Breast epithelium (tissue), 4 donors: ENCODE results near the gene FASTKD1. TPM values are rescaled to one million over a fixed set of nuclear protein-coding genes. Genes with fewer than 3 reads are reported as not detected.
"Not testable (repeated sequence)": the region's sequence is repeated elsewhere in the genome, so short reads cannot be mapped to it uniquely, and the experiment has no call there.

Source experiments
- DNase-seq, 2 donors: peaks; one replicate each; pipeline ENCODE4 v3.0.0-alpha.2; 2019; ENCODE audit warnings: low spot score in 2 of 2
- H3K27ac ChIP-seq, 2 donors: fragments of 200-600 bp; sonication (generic) in 1 of 2; one replicate each; pipeline ENCODE4 v1.5.1; 2016 to 2019; ENCODE audit warnings: mild to moderate bottlenecking in 1 of 2
- H3K27me3 ChIP-seq, 2 donors: fragments of 200-600 bp; sonication (generic) in 1 of 2; one replicate each; pipeline versions ENCODE4 v1.5.1 to v1.6.0; 2017 to 2019; ENCODE audit warnings: control low read depth in 1 of 2, mild to moderate bottlenecking in 1 of 2
- H3K36me3 ChIP-seq: fragments of 200-600 bp; one replicate; pipeline ENCODE4 v1.5.1; 2019
- H3K4me1 ChIP-seq, 2 donors: fragments of 200-600 bp; sonication (generic); one replicate each; pipeline ENCODE4 v1.5.1; 2016 to 2019; ENCODE audit warnings: control low read depth in 1 of 2
- H3K4me3 ChIP-seq, 3 donors: fragments of 200-600 bp; sonication (generic); 1 replicate in 2 of 3; 2 replicates in 1 of 3; pipeline ENCODE4 v1.5.1; 2016 to 2019; ENCODE audit warnings: mild to moderate bottlenecking in 3 of 3, moderate library complexity in 2 of 3
- H3K9me3 ChIP-seq, 2 donors: fragments of 200-600 bp; sonication (generic) in 1 of 2; one replicate each; pipeline ENCODE4 v1.5.1; 2016 to 2019; ENCODE audit warnings: control low read depth in 1 of 2
- CTCF ChIP-seq, 3 donors: fragments of 450-650 bp; IDR thresholded peaks; one replicate each; pipeline ENCODE4 v1.5.1; 2016 to 2017; ENCODE audit warnings: antibody characterized with exemption in 3 of 3, mild to moderate bottlenecking in 3 of 3, moderate library complexity in 3 of 3
- POLR2A ChIP-seq: fragments of 450-650 bp; IDR thresholded peaks from one replicate; pipeline ENCODE4 v1.6.1; 2016; ENCODE audit warnings: antibody characterized with exemption, mild to moderate bottlenecking, moderate library complexity
- POLR2AphosphoS5 ChIP-seq, 3 donors: sonication (generic); formaldehyde crosslinking; IDR thresholded peaks; one replicate each; pipeline ENCODE4 v1.6.1; 2017; ENCODE audit warnings: antibody characterized with exemption in 3 of 3
- intact Hi-C: fragments of 100-400 bp; cut with DNase I; formaldehyde crosslinking; loops from one replicate; pipeline ENCODE4 v1.15.1; 2023; ENCODE audit warnings: low total_unique reads
- total RNA-seq, 3 donors: library from RNA; depleted of rRNA; stranded (reverse); fragments of >200 nt; gene quantifications; one replicate each; pipeline ENCODE4 v1.1.0, GENCODE V29; 2016

The FASTKD1 gene
- total RNA-seq, 3 donors from 2014 or later, result 6.7 to 22.1 (median 15.4) TPM

GRCh38 chr2:169573974-169574299 is 272 bp upstream of the FASTKD1 start:
- Histone ChIP-seq H3K36me3 (no peaks in the 10 kb centered on the region), H3K27me3 (no peaks in the 10 kb centered on the region), H3K4me1 (peaks cover 0 to 5% of the 10 kb centered on the region in 2 donors), H3K4me3 (peak overlapping the region; percentile 53 to 70 (median 61)), H3K9me3 (no peaks in the 10 kb centered on the region), H3K27ac (peak overlapping the region in 1 of 2 donors; percentile 45)
- no peak for DNase-seq
- TF ChIP-seq CTCF (IDR thresholded peaks at IDR 0.05), result no peak
- no peak for TF ChIP-seq POLR2AphosphoS5 (IDR thresholded peaks at IDR 0.05)
- TF ChIP-seq POLR2A, result no peak
- intact Hi-C loops, result no loop called here

GRCh38 chr2:169572821-169573159 is 875 bp downstream of the FASTKD1 start:
- Histone ChIP-seq H3K4me1 (peaks cover 0 to 5% of the 10 kb centered on the region in 2 donors), H3K9me3 (no peaks in the 10 kb centered on the region), H3K27me3 (no peaks in the 10 kb centered on the region), H3K27ac (no peak overlapping the region), H3K36me3 (no peaks in the 10 kb centered on the region), H3K4me3 (peak overlapping the region; percentile 53 to 70 (median 61))
- intact Hi-C loops, result no loop called here
- no peak for TF ChIP-seq POLR2AphosphoS5 (IDR thresholded peaks at IDR 0.05)
- no peak for DNase-seq

GRCh38 chr2:169572189-169572588 is 1.5 kb downstream of the FASTKD1 start:
- no peak for DNase-seq
- no peak for TF ChIP-seq POLR2A
- no peak for TF ChIP-seq CTCF (IDR thresholded peaks at IDR 0.05)
- no peak for TF ChIP-seq POLR2AphosphoS5 (IDR thresholded peaks at IDR 0.05)
- H3K4me3 ChIP-seq, result no peak overlapping the region
- H3K9me3 ChIP-seq, result no peaks in the 10 kb centered on the region
- no peaks in the 10 kb centered on the region for H3K27me3 ChIP-seq
- H3K4me1 ChIP-seq, result peaks cover 0 to 5% of the 10 kb centered on the region in 2 donors
- H3K27ac ChIP-seq, result no peak overlapping the region
- intact Hi-C loops, result no loop called here
- no peaks in the 10 kb centered on the region for H3K36me3 ChIP-seq

GRCh38 chr2:169571571-169571970 is 2.1 kb downstream of the FASTKD1 start:
- Histone ChIP-seq H3K4me1 (peaks cover 0 to 5% of the 10 kb centered on the region in 2 donors), H3K27ac (no peak overlapping the region), H3K9me3 (no peaks in the 10 kb centered on the region), H3K27me3 (no peaks in the 10 kb centered on the region), H3K36me3 (no peaks in the 10 kb centered on the region), H3K4me3 (no peak overlapping the region)
- intact Hi-C loops, result no loop called here
- TF ChIP-seq CTCF (IDR thresholded peaks at IDR 0.05) (no peak), POLR2AphosphoS5 (IDR thresholded peaks at IDR 0.05) (no peak), POLR2A (no peak)
- DNase-seq, result no peak

- intact Hi-C loops, DNase-seq, H3K27me3 ChIP-seq, H3K9me3 ChIP-seq, H3K36me3 ChIP-seq, H3K4me3 ChIP-seq, H3K27ac ChIP-seq, H3K4me1 ChIP-seq: not testable (repeated sequence)
Measured at GRCh38 chr2:169570752-169571151, 2.9 kb downstream of the FASTKD1 start.

GRCh38 chr2:169569948-169570347 is 3.7 kb downstream of the FASTKD1 start:
- no peak for DNase-seq
- peaks cover 0 to 5% of the 10 kb centered on the region in 2 donors for H3K4me1 ChIP-seq
- no peaks in the 10 kb centered on the region for H3K27me3 ChIP-seq
- intact Hi-C loops, result no loop called here
- TF ChIP-seq CTCF (IDR thresholded peaks at IDR 0.05), result no peak
- no peak for TF ChIP-seq POLR2AphosphoS5 (IDR thresholded peaks at IDR 0.05)
- no peak for TF ChIP-seq POLR2A
- no peaks in the 10 kb centered on the region for H3K36me3 ChIP-seq
- H3K4me3 ChIP-seq, result no peak overlapping the region
- no peaks in the 10 kb centered on the region for H3K9me3 ChIP-seq
- no peak overlapping the region for H3K27ac ChIP-seq
